GM18868 (cell line): ENCODE measurements around the gene NPIPB2.
A peak's percentile ranks its signal among the peaks of the same experiment; 100 is the strongest.
"Not testable (repeated sequence)": the region's sequence is repeated elsewhere in the genome, so short reads cannot be mapped to it uniquely, and the experiment has no call there.

Experiments used
- ATAC-seq: cut with Tn5 transposase; IDR thresholded peaks from one replicate; pipeline ENCODE4 v1.9.1; 2021; ENCODE audit warnings: mild to moderate bottlenecking, moderate library complexity; ENCODE audit not compliant: unreplicated experiment

Gene NPIPB2

GRCh38 chr16:11941945-11942344, at the start of gene NPIPB2:
Gene NPIPB2, minus strand, starts transcription at chr16:11942045. Its CDS starts 0 bp downstream, at chr16:11942045.
- ATAC-seq, result not testable (repeated sequence)

- no peak for ATAC-seq
These were observed 49.0 kb upstream of the NPIPB2 start for GRCh38 chr16:11990702-11991390.

- no peak for ATAC-seq
These were observed 46.6 kb upstream of the NPIPB2 start for GRCh38 chr16:11988258-11988978.

- ATAC-seq, result no peak
These were observed 44.7 kb upstream of the NPIPB2 start for GRCh38 chr16:11986521-11987057.

- no peak for ATAC-seq
These were observed 43.4 kb upstream of the NPIPB2 start for GRCh38 chr16:11985250-11985649.

- peak; percentile 37 for ATAC-seq
These were observed 38.4 kb upstream of the NPIPB2 start for GRCh38 chr16:11980136-11980844.

- no peak for ATAC-seq
These were observed 37.3 kb upstream of the NPIPB2 start for GRCh38 chr16:11979013-11979672.

- ATAC-seq, result no peak
These were observed 36.2 kb upstream of the NPIPB2 start for GRCh38 chr16:11978080-11978479.

GRCh38 chr16:11977376-11978041, 35.7 kb upstream of the NPIPB2 start:
- no peak for ATAC-seq

- no peak for ATAC-seq
These were observed 35.1 kb upstream of the NPIPB2 start for GRCh38 chr16:11976850-11977375.

GRCh38 chr16:11973070-11973469, 31.2 kb upstream of the NPIPB2 start:
- ATAC-seq, result no peak

- ATAC-seq, result no peak
These were observed 30.3 kb upstream of the NPIPB2 start for GRCh38 chr16:11972128-11972527.

- not testable (repeated sequence) for ATAC-seq
These were observed 28.4 kb upstream of the NPIPB2 start for GRCh38 chr16:11970292-11970691.

GRCh38 chr16:11968577-11968976, 26.7 kb upstream of the NPIPB2 start:
- ATAC-seq, result no peak

GRCh38 chr16:11967195-11967911, 25.5 kb upstream of the NPIPB2 start:
- ATAC-seq, result no peak

- ATAC-seq, result peak; percentile 36
These were observed 24.3 kb upstream of the NPIPB2 start for GRCh38 chr16:11966173-11966572.

GRCh38 chr16:11964761-11965551, 23.1 kb upstream of the NPIPB2 start, which contains the start of gene TNFRSF17:
Gene TNFRSF17, plus strand, starts transcription at chr16:11965210. Its CDS starts 115 bp downstream, at chr16:11965325.
- peak; percentile 80 for ATAC-seq

GRCh38 chr16:11963706-11964105, 21.9 kb upstream of the NPIPB2 start:
- ATAC-seq, result no peak

- ATAC-seq, result not testable (repeated sequence)
These were observed 21.1 kb upstream of the NPIPB2 start for GRCh38 chr16:11962978-11963377.
